OCI-LY7 (cell line): ENCODE measurements around the gene SMPD4.
"Not testable (repeated sequence)": the region's sequence is repeated elsewhere in the genome, so short reads cannot be mapped to it uniquely, and the experiment has no call there.

Experiments used
- CTCF ChIP-seq: fragments of 200-600 bp; sonication (generic); conservative IDR thresholded peaks from 2 replicates; pipeline ENCODE4 v1.5.1; 2014; ENCODE audit warnings: mild to moderate bottlenecking, antibody characterized with exemption, low read length, moderate library complexity, mixed read lengths
- EZH2phosphoT487 ChIP-seq: fragments of 200-600 bp; sonication (generic); IDR thresholded peaks from 2 replicates; pipeline ENCODE4 v1.6.1; 2018; ENCODE audit warnings: low read depth, borderline replicate concordance, mild to moderate bottlenecking, mixed run types, antibody characterized with exemption, low read length, moderate library complexity, mixed read lengths

- TF ChIP-seq CTCF, EZH2phosphoT487: not testable (repeated sequence)
Observed at GRCh38 chr2:130137118-130137517, 44.3 kb downstream of the SMPD4 start.
